Astrocyte (in vitro differentiated cells and primary cell): ENCODE measurements around the gene GPR137. TPM values are rescaled to one million over a fixed set of nuclear protein-coding genes. Genes with fewer than 3 reads are reported as not detected.

ENCODE experiments used
- DNase-seq: peaks from one replicate; pipeline ENCODE4 v3.0.0-alpha.2; 2010; ENCODE audit warnings: low read depth
- FAIRE-seq: peaks from 2 replicates; lab custom pipeline; 2011; peaks lifted over from hg19 to GRCh38; lab: Jason Lieb, UNC
- H2AFZ ChIP-seq: 2 replicates; pipeline ENCODE4 v1.6.0; 2012; ENCODE audit warnings: low read depth, low read length, inconsistent platforms
- H3K27ac ChIP-seq: 2 replicates; pipeline ENCODE4 v1.5.1; 2011; ENCODE audit warnings: low read depth, low read length, inconsistent platforms
- H3K27me3 ChIP-seq: 2 replicates; pipeline ENCODE4 v1.6.0; 2011; ENCODE audit warnings: low read length, inconsistent platforms; ENCODE audit not compliant: insufficient read depth
- H3K36me3 ChIP-seq: 2 replicates; pipeline ENCODE4 v1.5.1; 2011; ENCODE audit warnings: low read length, inconsistent platforms; ENCODE audit not compliant: insufficient read depth
- H3K4me1 ChIP-seq: 2 replicates; pipeline ENCODE4 v1.5.1; 2011; ENCODE audit warnings: low read length, inconsistent platforms; ENCODE audit not compliant: insufficient read depth
- H3K4me2 ChIP-seq: 2 replicates; pipeline ENCODE4 v1.6.0; 2012; ENCODE audit warnings: low read length, inconsistent platforms
- H3K4me3 ChIP-seq: 2 replicates; pipeline ENCODE4 v1.5.1; 2011; ENCODE audit warnings: low read depth, mild to moderate bottlenecking, low read length, inconsistent platforms; ENCODE audit not compliant: insufficient read depth
- H3K79me2 ChIP-seq: 2 replicates; pipeline ENCODE4 v1.6.0; 2012; ENCODE audit warnings: mild to moderate bottlenecking, low read length, inconsistent platforms; ENCODE audit not compliant: insufficient read depth
- H3K9ac ChIP-seq: 2 replicates; pipeline ENCODE4 v1.6.0; 2012; ENCODE audit warnings: mild to moderate bottlenecking, low read length, inconsistent platforms
- H3K9me3 ChIP-seq: 2 replicates; pipeline ENCODE4 v1.5.1; 2012; ENCODE audit warnings: low read depth, mild to moderate bottlenecking, low read length, inconsistent platforms; ENCODE audit not compliant: insufficient read depth
- H4K20me1 ChIP-seq: 2 replicates; pipeline ENCODE4 v1.6.0; 2012; ENCODE audit warnings: low read length, inconsistent platforms; ENCODE audit not compliant: insufficient read depth
- H3K27ac Mint-ChIP-seq: one replicate; pipeline ENCODE4 v1.8.0; 2021; ENCODE audit warnings: mild to moderate bottlenecking, mixed read lengths; ENCODE audit not compliant: unreplicated experiment
- H3K27me3 Mint-ChIP-seq: one replicate; pipeline ENCODE4 v1.8.0; 2021; ENCODE audit warnings: low read depth, mixed read lengths; ENCODE audit not compliant: unreplicated experiment
- H3K36me3 Mint-ChIP-seq: one replicate; pipeline ENCODE4 v1.8.0; 2021; ENCODE audit warnings: low read depth, mixed read lengths; ENCODE audit not compliant: unreplicated experiment
- H3K4me1 Mint-ChIP-seq: one replicate; pipeline ENCODE4 v1.8.0; 2021; ENCODE audit warnings: low read depth, mixed read lengths; ENCODE audit not compliant: unreplicated experiment
- H3K4me3 Mint-ChIP-seq: one replicate; pipeline ENCODE4 v1.8.0; 2021; ENCODE audit warnings: mild to moderate bottlenecking, moderate library complexity, mixed read lengths; ENCODE audit not compliant: unreplicated experiment
- H3K9me3 Mint-ChIP-seq: one replicate; pipeline ENCODE4 v1.8.0; 2021; ENCODE audit warnings: mild to moderate bottlenecking, mixed read lengths; ENCODE audit not compliant: unreplicated experiment
- EZH2 ChIP-seq: IDR thresholded peaks from 2 replicates; pipeline ENCODE4 v1.6.1; 2012; ENCODE audit warnings: mild to moderate bottlenecking, low read length, inconsistent platforms; ENCODE audit not compliant: insufficient read depth
- total RNA-seq: library from RNA; stranded (reverse); gene quantifications from 2 replicates; pipeline ENCODE4 v1.2.1, GENCODE V29; 2021
- TF ChIP-seq, protein P1 (sequence below): IDR thresholded peaks from 2 replicates; pipeline ENCODE4 v1.5.1; 2011; ENCODE audit warnings: low read depth, mild to moderate bottlenecking, inconsistent platforms, low read length, moderate library complexity; ENCODE audit not compliant: insufficient read depth

The GPR137 gene
- total RNA-seq, 1 donor from 2014 or later: 46.8 TPM

DNA sequence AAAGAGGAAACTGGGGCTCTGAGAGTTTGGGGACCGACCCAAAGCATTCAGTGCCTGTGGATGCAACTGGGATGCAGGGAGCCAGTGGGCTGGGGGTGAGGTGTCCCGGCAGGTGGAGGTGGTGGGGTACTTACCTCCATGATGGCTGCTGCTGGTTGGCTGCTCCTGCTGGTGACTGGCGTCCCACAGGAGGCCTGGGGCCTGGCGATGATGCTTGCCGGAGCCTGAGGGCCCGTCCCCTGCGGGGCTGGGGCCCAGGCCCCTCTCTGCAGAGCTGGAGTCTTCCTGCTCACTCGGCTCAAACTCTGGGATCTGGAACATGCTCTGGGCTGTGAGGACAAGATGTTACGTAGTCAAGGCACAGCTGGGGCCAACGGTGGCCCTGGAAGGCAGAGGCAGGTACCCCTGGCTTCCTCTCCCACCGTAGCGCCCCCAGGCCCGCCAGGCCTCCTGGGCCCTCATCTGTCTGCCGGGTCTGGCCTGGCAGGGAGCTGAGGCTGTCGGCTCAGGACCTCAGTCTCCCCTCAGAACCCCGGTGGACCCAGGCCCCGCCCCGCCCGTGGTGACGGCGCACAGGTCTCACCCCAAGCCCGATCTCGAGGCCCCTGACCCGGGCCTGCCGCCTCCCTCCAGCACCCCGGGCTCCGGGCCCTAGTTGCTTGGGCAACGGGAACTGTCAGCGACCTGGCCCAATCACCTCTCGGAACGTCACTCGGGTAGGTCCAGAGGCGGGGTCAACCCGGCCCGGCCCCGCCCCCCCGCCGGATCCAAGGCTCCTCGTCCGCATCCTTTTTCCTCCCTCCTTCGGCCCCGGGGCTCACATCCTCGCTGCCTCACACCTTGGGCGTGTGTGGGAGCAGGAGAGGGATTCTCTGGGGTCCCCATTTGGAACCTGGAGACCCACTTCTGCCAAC is 1.3 kb upstream of the GPR137 start, which contains the start of gene BAD:
TSS of gene BAD (minus strand) at position 618 of the 914 bp plus-strand sequence. CDS start at position 321, 297 bp downstream.
- Histone ChIP-seq H3K27ac (peak within 1 kb of the TSS; percentile 78), H3K4me3 (peak within 1 kb of the TSS; percentile 88), H3K4me1 (peaks cover 10% of the 10 kb centered on the region), H2AFZ (peak within 1 kb of the TSS; percentile 88), H3K27me3 (no peaks in the 10 kb centered on the region), H4K20me1 (no peaks in the 10 kb centered on the region), H3K79me2 (peaks cover 16% of the 10 kb centered on the region), H3K9me3 (no peaks in the 10 kb centered on the region), H3K9ac (peak within 1 kb of the TSS; percentile 92), H3K36me3 (no peaks in the 10 kb centered on the region), H3K4me2 (peak within 1 kb of the TSS; percentile 100)
- Mint-ChIP-seq H3K27ac (no peak within 1 kb of the TSS), H3K36me3 (peaks cover 3% of the 10 kb centered on the region), H3K4me3 (peak within 1 kb of the TSS; percentile 87), H3K27me3 (peaks cover 2% of the 10 kb centered on the region), H3K4me1 (peaks cover 3% of the 10 kb centered on the region), H3K9me3 (no peaks in the 10 kb centered on the region)
- TF ChIP-seq EZH2: no peak
- TF ChIP-seq, protein P1, sequence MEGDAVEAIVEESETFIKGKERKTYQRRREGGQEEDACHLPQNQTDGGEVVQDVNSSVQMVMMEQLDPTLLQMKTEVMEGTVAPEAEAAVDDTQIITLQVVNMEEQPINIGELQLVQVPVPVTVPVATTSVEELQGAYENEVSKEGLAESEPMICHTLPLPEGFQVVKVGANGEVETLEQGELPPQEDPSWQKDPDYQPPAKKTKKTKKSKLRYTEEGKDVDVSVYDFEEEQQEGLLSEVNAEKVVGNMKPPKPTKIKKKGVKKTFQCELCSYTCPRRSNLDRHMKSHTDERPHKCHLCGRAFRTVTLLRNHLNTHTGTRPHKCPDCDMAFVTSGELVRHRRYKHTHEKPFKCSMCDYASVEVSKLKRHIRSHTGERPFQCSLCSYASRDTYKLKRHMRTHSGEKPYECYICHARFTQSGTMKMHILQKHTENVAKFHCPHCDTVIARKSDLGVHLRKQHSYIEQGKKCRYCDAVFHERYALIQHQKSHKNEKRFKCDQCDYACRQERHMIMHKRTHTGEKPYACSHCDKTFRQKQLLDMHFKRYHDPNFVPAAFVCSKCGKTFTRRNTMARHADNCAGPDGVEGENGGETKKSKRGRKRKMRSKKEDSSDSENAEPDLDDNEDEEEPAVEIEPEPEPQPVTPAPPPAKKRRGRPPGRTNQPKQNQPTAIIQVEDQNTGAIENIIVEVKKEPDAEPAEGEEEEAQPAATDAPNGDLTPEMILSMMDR: no peak
- DNase-seq (peak; percentile 74), FAIRE-seq (no peak)

DNA sequence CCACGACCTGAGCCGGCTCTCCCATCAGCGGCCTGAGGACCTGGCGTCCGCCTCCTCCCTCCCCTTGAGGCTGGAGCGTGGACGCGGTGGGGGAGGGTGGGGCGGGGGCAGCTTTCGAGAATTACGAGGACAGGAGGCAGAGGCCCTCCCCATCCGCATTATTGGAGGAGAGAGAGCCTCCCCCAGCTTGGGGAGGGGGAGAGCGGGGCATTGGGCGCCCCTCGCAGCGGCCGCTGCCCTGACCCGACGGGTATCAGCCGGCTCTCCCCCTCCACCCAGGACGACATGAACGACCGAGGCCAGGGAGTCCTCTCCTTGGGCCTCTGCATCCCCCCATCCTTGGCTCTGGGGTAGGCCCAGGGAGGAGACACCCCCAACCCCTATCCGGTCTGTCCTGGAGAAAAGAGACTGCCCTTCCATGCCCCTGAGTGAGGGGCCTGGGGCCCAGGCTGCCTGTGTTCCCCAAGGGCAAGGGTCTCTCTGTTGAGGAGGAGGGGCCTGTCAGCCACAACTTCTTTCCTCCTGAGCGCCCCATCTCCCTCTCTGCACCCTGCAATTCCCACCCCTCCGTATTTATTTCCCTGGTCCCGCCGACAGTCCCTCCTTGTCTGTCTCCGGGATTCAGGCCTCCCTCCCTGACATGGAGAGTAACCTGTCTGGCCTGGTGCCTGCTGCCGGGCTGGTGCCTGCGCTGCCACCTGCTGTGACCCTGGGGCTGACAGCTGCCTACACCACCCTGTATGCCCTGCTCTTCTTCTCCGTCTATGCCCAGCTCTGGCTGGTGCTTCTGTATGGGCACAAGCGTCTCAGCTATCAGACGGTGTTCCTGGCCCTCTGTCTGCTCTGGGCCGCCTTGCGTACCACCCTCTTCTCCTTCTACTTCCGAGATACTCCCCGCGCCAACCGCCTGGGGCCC is 495 bp downstream of the GPR137 start:
- peaks cover 5% of the 10 kb centered on the region for H3K36me3 Mint-ChIP-seq
- peak overlapping the region; percentile 92 for H3K9ac ChIP-seq
- H3K4me3 ChIP-seq: peak overlapping the region; percentile 88
- peak overlapping the region; percentile 73 for H2AFZ ChIP-seq
- peaks cover 16% of the 10 kb centered on the region for H4K20me1 ChIP-seq
- peak overlapping the region; percentile 30 for H3K27ac Mint-ChIP-seq
- TF ChIP-seq EZH2: no peak
- TF ChIP-seq, protein P1: no peak
- peaks cover 17% of the 10 kb centered on the region for H3K27me3 Mint-ChIP-seq
- FAIRE-seq (no peak), DNase-seq (no peak)
- peaks cover 10% of the 10 kb centered on the region for H3K4me1 ChIP-seq
- H3K4me3 Mint-ChIP-seq: peak overlapping the region; percentile 83
- peaks cover 16% of the 10 kb centered on the region for H3K79me2 ChIP-seq
- H3K4me1 Mint-ChIP-seq: peaks cover 3% of the 10 kb centered on the region
- H3K27me3 ChIP-seq: peaks cover 10% of the 10 kb centered on the region
- peak overlapping the region; percentile 100 for H3K4me2 ChIP-seq
- no peak overlapping the region for H3K27ac ChIP-seq
- H3K36me3 ChIP-seq: no peaks in the 10 kb centered on the region
- no peaks in the 10 kb centered on the region for H3K9me3 ChIP-seq
- H3K9me3 Mint-ChIP-seq: no peaks in the 10 kb centered on the region
